HEK293T (cell line): Measurements from ENCODE around the gene INTS3.

ENCODE experiments used
- CTCF ChIA-PET: fragments of 350-600 bp; formaldehyde crosslinking; extraction: SDS; loops from one replicate; lab custom pipeline; 2021; ENCODE audit warnings: antibody characterized with exemption, inconsistent platforms; lab: Yijun Ruan, JAX
- POLR2A ChIA-PET: fragments of 350-600 bp; formaldehyde crosslinking; extraction: SDS; loops from one replicate; lab custom pipeline; 2020; ENCODE audit warnings: antibody characterized with exemption, inconsistent platforms; lab: Yijun Ruan, JAX
- DNase-seq: peaks from one replicate; pipeline ENCODE4 v3.0.0; 2012; ENCODE audit warnings: mixed read lengths; ENCODE audit errors: extremely low spot score
- ARNT ChIP-seq: fragments of 450-650 bp; IDR thresholded peaks from 2 replicates; pipeline ENCODE4 v1.6.1; 2017; ENCODE audit warnings: mild to moderate bottlenecking
- BHLHE40 ChIP-seq: fragments of 450-650 bp; IDR thresholded peaks from 2 replicates; pipeline ENCODE4 v1.6.1; 2016; ENCODE audit warnings: mild to moderate bottlenecking, moderate library complexity, borderline replicate concordance
- CTBP1 ChIP-seq: fragments of 450-650 bp; IDR thresholded peaks from 2 replicates; pipeline ENCODE4 v1.6.1; 2016; ENCODE audit warnings: borderline replicate concordance
- ELF4 ChIP-seq: fragments of 450-650 bp; IDR thresholded peaks from 2 replicates; pipeline ENCODE4 v1.6.1; 2017; ENCODE audit warnings: antibody characterized with exemption
- FOXA1 ChIP-seq: fragments of 450-650 bp; IDR thresholded peaks from 2 replicates; pipeline ENCODE4 v1.6.1; 2016; ENCODE audit warnings: mild to moderate bottlenecking
- FOXK2 ChIP-seq: fragments of 450-650 bp; IDR thresholded peaks from 2 replicates; pipeline ENCODE4 v1.6.1; 2016; ENCODE audit warnings: mild to moderate bottlenecking
- FOXM1 ChIP-seq: fragments of 450-650 bp; IDR thresholded peaks from 2 replicates; pipeline ENCODE4 v1.6.1; 2017; ENCODE audit warnings: mild to moderate bottlenecking, borderline replicate concordance
- HDGF ChIP-seq: fragments of 450-650 bp; IDR thresholded peaks from 2 replicates; pipeline ENCODE4 v1.6.1; 2017; ENCODE audit warnings: antibody characterized with exemption, borderline replicate concordance
- L3MBTL2 ChIP-seq: fragments of 450-650 bp; conservative IDR thresholded peaks from 2 replicates; pipeline ENCODE4 v1.6.1; 2016; ENCODE audit warnings: mild to moderate bottlenecking
- LEF1 ChIP-seq: fragments of 450-650 bp; IDR thresholded peaks from 2 replicates; pipeline ENCODE4 v1.6.1; 2017; ENCODE audit warnings: mild to moderate bottlenecking, borderline replicate concordance
- NFRKB ChIP-seq: fragments of 450-650 bp; IDR thresholded peaks from 2 replicates; pipeline ENCODE4 v1.6.1; 2016; ENCODE audit warnings: mild to moderate bottlenecking, moderate library complexity
- PKNOX1 ChIP-seq: fragments of 450-650 bp; IDR thresholded peaks from 2 replicates; pipeline ENCODE4 v1.6.1; 2016
- SP1 ChIP-seq: fragments of 450-650 bp; IDR thresholded peaks from 2 replicates; pipeline ENCODE4 v1.6.1; 2017
- SUZ12 ChIP-seq: fragments of 450-650 bp; IDR thresholded peaks from 2 replicates; pipeline ENCODE4 v1.6.1; 2016; ENCODE audit warnings: mild to moderate bottlenecking
- TARDBP ChIP-seq: fragments of 450-650 bp; IDR thresholded peaks from 2 replicates; pipeline ENCODE4 v1.6.1; 2016
- ZNF384 ChIP-seq: fragments of 450-650 bp; IDR thresholded peaks from 2 replicates; pipeline ENCODE4 v1.6.1; 2016

The INTS3 gene

DNA sequence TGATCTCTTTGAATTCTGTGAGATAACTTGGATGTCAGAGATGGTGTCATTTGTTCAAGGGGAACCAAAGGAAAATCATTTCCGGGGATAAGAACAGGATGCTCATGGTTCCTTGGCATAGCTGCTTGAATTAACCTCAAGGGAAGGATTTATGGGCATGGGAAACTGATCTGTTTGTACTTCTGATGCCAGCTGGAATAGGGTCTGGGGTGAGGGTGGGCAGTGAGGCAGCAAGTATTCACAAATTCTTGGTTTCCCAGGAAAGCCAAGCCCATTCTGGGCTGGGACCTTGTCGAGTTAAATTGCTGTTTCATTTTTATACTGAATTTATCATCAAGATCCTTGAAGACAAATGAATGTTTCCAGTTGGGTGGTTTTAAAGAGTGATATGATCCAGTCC, 14.1 kb downstream of the INTS3 start:
- ChIA-PET POLR2A (interaction anchor here (1.2 kb wide), 1 partner anchor 14 kb away, joined by 5 read pairs; the partner anchor contains the start of gene INTS3), CTCF (no interaction called here)
- TF ChIP-seq FOXK2 (no peak), NFRKB (no peak), LEF1 (no peak), SP1 (no peak), SUZ12 (no peak), FOXA1 (no peak), CTBP1 (no peak), ELF4 (no peak), PKNOX1 (no peak)
- no peak for DNase-seq

GRCh38 chr1:153742411-153743142, 14.7 kb downstream of the INTS3 start:
- no peak for DNase-seq
- CTCF ChIA-PET = no interaction called here
- POLR2A ChIA-PET = interaction anchor here (1.2 kb wide), 1 partner anchor 14 kb away, joined by 5 read pairs; the partner anchor contains the start of gene INTS3
- no peak for TF ChIP-seq NFRKB
- TF ChIP-seq SP1 = no peak
- TF ChIP-seq CTBP1 = no peak
- TF ChIP-seq BHLHE40 = no peak
- no peak for TF ChIP-seq TARDBP
- no peak for TF ChIP-seq ARNT
- TF ChIP-seq LEF1 = no peak
- TF ChIP-seq FOXA1 = no peak
- TF ChIP-seq ZNF384 = no peak
- no peak for TF ChIP-seq SUZ12
- TF ChIP-seq L3MBTL2 = no peak
- TF ChIP-seq FOXK2 = no peak
- TF ChIP-seq HDGF = no peak

- ChIA-PET CTCF (no interaction called here), POLR2A (interaction anchor here (1.0 kb wide), 1 partner anchor 18 kb away, joined by 4 read pairs; the partner anchor contains the start of gene INTS3)
- TF ChIP-seq CTBP1 (no peak), PKNOX1 (no peak), SP1 (no peak), FOXA1 (no peak), TARDBP (no peak), ARNT (no peak), FOXK2 (no peak), BHLHE40 (no peak), LEF1 (no peak), SUZ12 (no peak), NFRKB (no peak), ELF4 (no peak), FOXM1 (no peak), HDGF (no peak)
- no peak for DNase-seq
These were observed 17.6 kb downstream of the INTS3 start for GRCh38 chr1:153745417-153745816.

DNA sequence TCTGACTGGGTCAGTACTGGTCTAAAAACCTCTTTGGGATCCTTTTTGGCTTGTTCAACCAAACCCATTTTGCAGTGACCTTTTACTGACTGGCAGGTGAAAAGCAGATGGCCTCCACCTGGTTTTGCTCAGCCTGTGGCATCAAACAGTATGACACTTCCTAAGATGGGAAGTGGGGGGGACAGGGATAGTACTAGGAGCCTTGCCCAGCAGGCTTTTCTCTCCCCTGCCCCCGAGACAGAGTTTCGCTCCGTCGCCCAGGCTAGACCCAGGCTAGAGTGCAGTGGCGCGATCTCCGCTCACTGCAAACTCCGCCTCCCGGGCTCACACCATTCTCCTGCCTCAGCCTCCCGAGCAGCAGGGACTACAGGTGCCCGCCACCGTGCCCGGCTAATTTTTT, 18.3 kb downstream of the INTS3 start:
- DNase-seq = no peak
- CTCF ChIA-PET = no interaction called here
- no peak for TF ChIP-seq ELF4
- no peak for TF ChIP-seq SP1
- TF ChIP-seq HDGF = no peak
- TF ChIP-seq L3MBTL2 = no peak
- TF ChIP-seq FOXK2 = no peak
- no peak for TF ChIP-seq TARDBP
- POLR2A ChIA-PET = no interaction called here

DNA sequence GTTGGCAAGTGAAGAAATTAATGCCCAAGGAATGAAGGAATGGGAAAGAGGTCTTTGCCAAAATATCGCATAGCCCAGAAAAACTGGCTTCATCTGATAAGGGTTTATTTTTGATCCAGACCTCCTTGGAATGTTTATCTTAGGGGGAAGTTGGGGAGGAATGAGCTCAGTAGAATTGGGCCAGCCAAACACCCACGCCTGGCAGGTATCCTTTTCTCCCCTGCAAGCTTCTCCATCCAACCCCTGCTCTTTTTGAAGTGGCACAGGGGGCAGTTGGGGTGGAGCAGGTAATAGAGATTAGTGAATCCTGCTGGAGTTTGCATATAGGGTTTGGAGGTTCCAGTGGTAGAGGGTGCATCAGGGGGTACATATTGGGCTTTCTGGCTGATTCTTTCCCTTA, 21.1 kb downstream of the INTS3 start:
- ChIA-PET POLR2A (no interaction called here), CTCF (interaction anchor here (0.5 to 1.1 kb wide), 4 partner anchors 14 to 116 kb away, joined by 3 to 4 read pairs (median 4); no protein-coding TSS in a partner anchor)
- no peak for DNase-seq

More for the DNA sequence above, 21.1 kb downstream of the INTS3 start:
- TF ChIP-seq NFRKB = no peak
- TF ChIP-seq L3MBTL2 = no peak
- no peak for TF ChIP-seq FOXK2
- no peak for TF ChIP-seq PKNOX1
- no peak for TF ChIP-seq SP1
- TF ChIP-seq LEF1 = no peak
- TF ChIP-seq FOXA1 = no peak
- no peak for TF ChIP-seq SUZ12
- TF ChIP-seq BHLHE40 = no peak
- TF ChIP-seq ARNT = no peak
- TF ChIP-seq ELF4 = no peak
- no peak for TF ChIP-seq ZNF384
- TF ChIP-seq CTBP1 = no peak
